CD4-positive, CD25-positive, alpha-beta regulatory T cell (primary cell): ENCODE results near the gene ZFP28. TPM values are rescaled to one million over a fixed set of nuclear protein-coding genes. Genes with fewer than 3 reads are reported as not detected.

Experiments used
- ATAC-seq, 2 donors: fragments of 150-1000 bp; cut with Tn5 transposase; one replicate each; pipeline ENCODE4 v1.10.0; 2021; ENCODE audit warnings: low read depth in 2 of 2, moderate number of reproducible peaks in 2 of 2, moderate library complexity in 1 of 2
- DNase-seq, 3 donors: peaks; one replicate each; pipeline versions ENCODE4 v3.0.0 to v3.0.0-alpha.2; 2012 to 2022; ENCODE audit warnings: mixed read lengths in 1 of 3
- H3K27ac ChIP-seq: one replicate; pipeline ENCODE4 v1.7.0; 2013; ENCODE audit warnings: mild to moderate bottlenecking, low read length; ENCODE audit not compliant: insufficient read depth, poor library complexity, severe bottlenecking
- H3K27me3 ChIP-seq: one replicate; pipeline ENCODE4 v1.7.0; 2013; ENCODE audit warnings: low read length; ENCODE audit not compliant: control insufficient read depth, insufficient read depth
- H3K36me3 ChIP-seq: one replicate; pipeline ENCODE4 v1.7.0; 2013; ENCODE audit warnings: mild to moderate bottlenecking, low read length, moderate library complexity; ENCODE audit not compliant: control insufficient read depth, insufficient read depth
- H3K4me1 ChIP-seq: 2 replicates; pipeline ENCODE4 v1.7.0; 2013; ENCODE audit warnings: mild to moderate bottlenecking, low read length; ENCODE audit not compliant: insufficient read depth, control insufficient read depth, poor library complexity, severe bottlenecking
- H3K4me3 ChIP-seq: one replicate; pipeline ENCODE4 v1.7.0; 2013; ENCODE audit warnings: low read depth, mild to moderate bottlenecking, low read length, moderate library complexity
- H3K9me3 ChIP-seq, 2 experiments: 1 replicate in 1 of 2; 2 replicates in 1 of 2; pipeline ENCODE4 v1.7.0; 2013; ENCODE audit warnings: low read length in 2 of 2, mild to moderate bottlenecking in 1 of 2, moderate library complexity in 1 of 2; ENCODE audit not compliant: control insufficient read depth in 2 of 2
- H3K27ac Mint-ChIP-seq, 3 donors: one replicate each; pipeline ENCODE4 v1.8.0; 2020 to 2022; ENCODE audit warnings: mild to moderate bottlenecking in 3 of 3, mixed read lengths in 3 of 3, moderate library complexity in 2 of 3
- H3K27me3 Mint-ChIP-seq: one replicate; pipeline ENCODE4 v1.8.0; 2022; ENCODE audit warnings: mild to moderate bottlenecking, mixed read lengths
- H3K36me3 Mint-ChIP-seq: one replicate; pipeline ENCODE4 v1.8.0; 2020; ENCODE audit warnings: mixed read lengths
- H3K4me1 Mint-ChIP-seq, 4 donors: one replicate each; pipeline ENCODE4 v1.8.0; 2020 to 2022; ENCODE audit warnings: mixed read lengths in 4 of 4, mild to moderate bottlenecking in 1 of 4
- H3K4me3 Mint-ChIP-seq, 4 donors: one replicate each; pipeline ENCODE4 v1.8.0; 2020 to 2022; ENCODE audit warnings: mild to moderate bottlenecking in 4 of 4, mixed read lengths in 4 of 4, moderate library complexity in 3 of 4
- H3K9me3 Mint-ChIP-seq, 7 donors: one replicate each; pipeline ENCODE4 v1.8.0; 2020 to 2022; ENCODE audit warnings: mixed read lengths in 7 of 7, mild to moderate bottlenecking in 3 of 7, moderate library complexity in 2 of 7
- polyA plus RNA-seq, 4 donors: library from polyadenylated mRNA; unstranded; fragments of 300-500 nt; fragmentation: Illumina TruSeq; gene quantifications; one replicate each; pipeline ENCODE4 v1.2.3, GENCODE V29; 2021
- total RNA-seq: library from RNA; stranded (reverse); gene quantifications from one replicate; pipeline ENCODE4 v1.2.3, GENCODE V29; 2022

Gene ZFP28
- 2.9 TPM for total RNA-seq
- 1 to 10 TPM; 1.1 to 3.3 (median 2.0) TPM for polyA plus RNA-seq

DNA sequence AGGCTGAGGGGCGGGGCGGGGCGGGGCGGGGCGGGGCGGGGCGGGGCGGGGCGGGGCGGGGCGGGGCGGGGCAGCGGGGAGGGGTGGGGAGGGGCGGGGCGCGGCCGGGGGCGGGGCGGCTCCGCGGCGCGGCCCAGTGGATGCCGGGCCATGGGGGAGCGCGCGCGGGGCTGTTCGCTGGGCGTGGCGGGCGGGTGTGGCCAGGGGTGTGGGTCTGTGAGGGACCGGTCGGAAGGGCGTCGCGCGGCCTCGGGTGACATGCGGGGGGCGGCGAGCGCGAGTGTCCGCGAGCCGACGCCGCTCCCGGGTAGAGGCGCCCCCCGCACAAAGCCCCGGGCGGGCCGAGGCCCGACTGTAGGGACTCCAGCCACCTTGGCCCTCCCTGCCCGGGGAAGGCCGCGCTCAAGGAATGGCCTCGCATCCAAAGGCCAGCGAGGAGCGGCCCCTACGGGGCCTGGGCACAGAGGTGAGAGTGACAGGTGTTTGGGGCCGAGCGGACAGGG lies at the start of gene ZFP28:
Gene ZFP28 (plus strand): TSS at position 188 of the 503 bp plus-strand sequence. CDS start 71 bp downstream, at position 259.
- Mint-ChIP-seq H3K36me3 (peaks cover 35% of the 10 kb centered on the region), H3K27ac (peak within 1 kb of the TSS; percentile 87 to 98 (median 94))
- peak in 1 of 2 donors; percentile 56 for ATAC-seq

DNA sequence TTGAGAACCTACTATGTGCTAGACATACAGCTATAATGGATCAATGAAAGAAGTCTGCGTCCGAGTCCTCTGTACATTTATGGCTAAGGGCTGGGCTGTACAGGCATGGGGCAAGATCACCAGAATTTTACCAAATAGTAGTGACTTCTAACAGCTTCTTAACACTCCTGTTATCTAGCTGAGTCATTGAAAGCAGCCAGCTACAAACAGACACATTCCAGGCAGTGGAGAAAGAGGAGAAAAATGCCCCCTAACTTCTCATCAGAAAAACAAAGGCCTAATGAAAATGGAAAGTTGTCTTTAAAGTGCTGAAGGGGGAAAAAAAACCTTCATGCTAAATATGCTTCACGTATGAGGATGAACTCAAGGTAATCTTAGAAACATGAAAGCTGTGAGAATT lies 47.3 kb upstream of the ZFP28 start:
- Mint-ChIP-seq H3K27ac (no peak overlapping the region), H3K36me3 (peaks cover 6% of the 10 kb centered on the region), H3K9me3 (peaks cover 4 to 73% (median 29%) of the 10 kb centered on the region in 7 donors), H3K4me1 (no peaks in the 10 kb centered on the region), H3K4me3 (no peak overlapping the region), H3K27me3 (no peaks in the 10 kb centered on the region)
- ATAC-seq = no peak
- Histone ChIP-seq H3K9me3 (peaks cover 30 to 50% of the 10 kb centered on the region in 2 experiments), H3K4me1 (no peaks in the 10 kb centered on the region), H3K27me3 (no peaks in the 10 kb centered on the region), H3K4me3 (no peak overlapping the region), H3K36me3 (no peaks in the 10 kb centered on the region), H3K27ac (no peak overlapping the region)
- DNase-seq = no peak

More for the DNA sequence above, at the start of gene ZFP28:
- Histone ChIP-seq H3K4me1 (peaks cover 15% of the 10 kb centered on the region), H3K36me3 (peaks cover 7% of the 10 kb centered on the region), H3K4me3 (peak within 1 kb of the TSS; percentile 68), H3K9me3 (peaks cover 56 to 80% of the 10 kb centered on the region in 2 experiments), H3K27me3 (no peaks in the 10 kb centered on the region), H3K27ac (peak within 1 kb of the TSS; percentile 87)
- H3K27me3 Mint-ChIP-seq = peaks cover 6% of the 10 kb centered on the region
- peaks cover 0 to 29% (median 8%) of the 10 kb centered on the region in 4 donors for H3K4me1 Mint-ChIP-seq
- DNase-seq = peak in 1 of 3 donors; percentile 66
- peak within 1 kb of the TSS; percentile 91 to 98 (median 92) for H3K4me3 Mint-ChIP-seq
- peaks cover 0 to 69% (median 23%) of the 10 kb centered on the region in 7 donors for H3K9me3 Mint-ChIP-seq

DNA sequence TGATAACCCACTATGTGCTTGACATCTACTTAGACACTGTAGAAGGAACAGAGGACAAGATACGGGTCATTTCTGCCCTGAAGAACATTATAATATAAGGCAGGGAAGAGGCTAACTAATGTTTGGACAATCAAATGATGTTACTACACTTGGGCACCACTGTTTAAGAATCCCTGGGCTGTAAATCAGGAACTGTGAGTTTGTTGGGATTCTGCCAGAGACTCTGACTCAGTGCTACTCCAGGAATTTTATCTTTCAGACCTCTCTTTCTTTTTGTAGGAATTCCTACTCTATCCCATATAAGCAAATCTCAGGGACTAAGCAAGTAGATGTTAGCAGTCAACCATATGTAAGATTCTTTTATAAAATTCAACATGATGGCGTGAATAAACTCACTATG lies 34.2 kb upstream of the ZFP28 start:
- Mint-ChIP-seq H3K36me3 (peaks cover 4% of the 10 kb centered on the region), H3K4me1 (peaks cover 0 to 8% (median 2%) of the 10 kb centered on the region in 4 donors), H3K27me3 (no peaks in the 10 kb centered on the region), H3K4me3 (no peak overlapping the region), H3K27ac (no peak overlapping the region), H3K9me3 (peaks cover 3 to 59% (median 18%) of the 10 kb centered on the region in 7 donors)
- DNase-seq (no peak), ATAC-seq (no peak)
- H3K27ac ChIP-seq = no peak overlapping the region
- H3K27me3 ChIP-seq = peaks cover 2% of the 10 kb centered on the region
- peaks cover 51 to 67% of the 10 kb centered on the region in 2 experiments for H3K9me3 ChIP-seq
- no peaks in the 10 kb centered on the region for H3K36me3 ChIP-seq
- H3K4me3 ChIP-seq = no peak overlapping the region
- H3K4me1 ChIP-seq = no peaks in the 10 kb centered on the region

DNA sequence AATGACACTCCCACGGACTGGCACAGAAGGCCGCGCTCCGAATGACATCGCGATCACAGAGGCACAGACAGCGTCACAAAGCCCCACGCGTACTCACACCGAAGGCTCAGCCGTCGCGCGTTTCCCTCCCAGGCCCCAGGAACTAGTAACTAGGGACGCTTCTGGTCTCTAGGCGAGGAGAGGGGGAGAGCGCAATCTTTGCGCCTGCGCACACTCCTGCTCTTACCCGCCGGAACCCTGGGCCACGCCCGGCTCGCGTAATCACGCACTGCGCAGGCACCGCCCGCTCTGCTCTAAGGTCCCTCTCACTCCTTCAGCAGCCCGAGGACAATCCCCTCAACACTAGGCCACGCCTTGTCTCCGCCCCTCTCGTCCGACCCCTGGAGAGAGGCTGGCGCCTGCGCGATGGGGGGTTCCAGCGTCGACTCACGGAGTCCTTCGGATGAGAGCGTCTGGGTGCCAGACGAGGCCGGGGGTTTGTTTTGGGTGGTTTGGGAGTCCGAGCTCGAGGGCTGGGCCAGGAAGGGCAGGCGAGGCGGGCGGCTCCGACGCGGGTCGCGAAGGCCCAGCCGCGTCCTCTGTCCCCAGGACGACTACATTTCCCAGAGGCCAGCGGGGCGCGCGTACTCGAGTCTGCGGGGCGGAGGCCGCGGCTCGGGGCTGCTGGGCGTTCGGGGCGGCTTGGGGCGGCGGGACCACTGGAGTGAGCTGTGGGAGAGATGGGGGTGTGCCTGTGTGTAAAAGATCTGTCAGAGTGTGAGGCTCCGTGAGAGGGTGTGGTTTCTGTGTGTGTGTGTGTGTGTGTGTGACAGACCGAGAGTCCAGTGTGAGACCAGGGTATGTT lies 31.1 kb upstream of the ZFP28 start, which contains the start of gene ZNF471:
Gene ZNF471 (plus strand): TSS at position 410 of the 844 bp plus-strand sequence. CDS start 3,717 bp downstream, outside the sequence.
- DNase-seq = peak; percentile 61 to 83 (median 62)
- Histone ChIP-seq H3K9me3 (peaks cover 51 to 53% of the 10 kb centered on the region in 2 experiments), H3K4me3 (peak within 1 kb of the TSS; percentile 34), H3K27me3 (peaks cover 2% of the 10 kb centered on the region), H3K27ac (peak within 1 kb of the TSS; percentile 65), H3K36me3 (no peaks in the 10 kb centered on the region), H3K4me1 (no peaks in the 10 kb centered on the region)
- Mint-ChIP-seq H3K4me1 (peaks cover 0 to 8% (median 2%) of the 10 kb centered on the region in 4 donors), H3K27me3 (no peaks in the 10 kb centered on the region), H3K36me3 (peaks cover 4% of the 10 kb centered on the region), H3K4me3 (peak within 1 kb of the TSS in 1 of 4 donors; percentile 43), H3K27ac (peak within 1 kb of the TSS in 2 of 3 donors; percentile 37 to 85), H3K9me3 (peaks cover 0 to 35% (median 18%) of the 10 kb centered on the region in 7 donors)
- peak; percentile 92 for ATAC-seq

DNA sequence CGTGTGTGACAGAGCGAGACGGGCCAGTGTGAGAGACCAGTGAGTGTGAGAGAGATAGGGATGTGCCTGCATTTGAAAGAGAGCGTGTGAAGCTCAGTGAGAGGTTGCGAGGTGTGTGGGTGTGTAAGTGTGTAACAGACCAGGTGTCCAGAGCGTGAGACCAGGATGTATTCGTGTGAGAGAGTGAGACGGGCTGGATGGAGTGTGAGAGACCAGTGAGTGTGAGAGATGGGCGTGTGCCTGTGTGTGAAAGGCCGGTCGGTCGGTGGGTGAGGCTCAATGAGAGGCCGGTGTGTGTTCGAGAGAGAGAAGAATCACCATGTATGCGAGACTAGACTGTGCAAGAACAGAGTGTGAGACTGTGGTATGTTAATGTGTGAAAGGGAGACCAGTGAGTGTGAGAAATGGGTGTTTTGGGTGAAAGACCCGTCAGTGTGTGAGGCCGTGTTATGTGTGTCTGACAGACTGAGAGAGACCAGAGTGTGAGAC lies 30.4 kb upstream of the ZFP28 start:
- H3K4me1 Mint-ChIP-seq = peaks cover 0 to 8% (median 2%) of the 10 kb centered on the region in 4 donors
- peaks cover under 1% of the 10 kb centered on the region for H3K36me3 Mint-ChIP-seq
- H3K4me3 Mint-ChIP-seq = no peak overlapping the region
- Histone ChIP-seq H3K4me3 (peak overlapping the region; percentile 34), H3K27me3 (peaks cover 2% of the 10 kb centered on the region), H3K36me3 (no peaks in the 10 kb centered on the region), H3K27ac (peak overlapping the region; percentile 65), H3K9me3 (peaks cover 50 to 53% of the 10 kb centered on the region in 2 experiments), H3K4me1 (no peaks in the 10 kb centered on the region)
- H3K27ac Mint-ChIP-seq = no peak overlapping the region
- DNase-seq (no peak), ATAC-seq (no peak)
- H3K9me3 Mint-ChIP-seq = peaks cover 0 to 34% (median 13%) of the 10 kb centered on the region in 7 donors
- H3K27me3 Mint-ChIP-seq = no peaks in the 10 kb centered on the region

DNA sequence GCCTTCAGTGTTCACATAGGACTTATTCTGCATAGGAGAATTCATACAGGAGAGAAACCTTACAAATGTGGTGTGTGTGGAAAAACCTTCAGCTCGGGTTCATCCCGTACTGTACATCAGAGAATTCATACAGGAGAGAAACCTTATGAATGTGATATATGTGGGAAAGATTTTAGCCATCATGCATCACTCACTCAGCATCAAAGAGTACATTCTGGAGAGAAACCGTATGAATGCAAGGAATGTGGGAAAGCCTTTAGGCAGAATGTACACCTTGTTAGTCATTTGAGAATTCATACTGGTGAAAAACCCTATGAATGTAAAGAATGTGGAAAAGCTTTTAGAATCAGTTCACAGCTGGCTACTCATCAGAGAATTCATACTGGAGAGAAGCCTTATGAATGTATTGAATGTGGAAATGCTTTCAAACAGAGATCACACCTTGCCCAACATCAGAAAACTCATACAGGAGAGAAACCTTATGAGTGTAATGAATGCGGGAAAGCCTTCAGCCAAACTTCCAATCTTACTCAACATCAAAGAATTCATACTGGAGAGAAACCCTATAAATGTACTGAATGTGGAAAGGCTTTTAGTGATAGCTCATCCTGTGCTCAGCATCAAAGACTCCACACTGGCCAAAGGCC lies 13.4 kb upstream of the ZFP28 start:
- Histone ChIP-seq H3K4me3 (no peak overlapping the region), H3K4me1 (no peaks in the 10 kb centered on the region), H3K36me3 (no peaks in the 10 kb centered on the region), H3K27me3 (no peaks in the 10 kb centered on the region), H3K27ac (no peak overlapping the region), H3K9me3 (peaks cover 64 to 94% of the 10 kb centered on the region in 2 experiments)
- Mint-ChIP-seq H3K9me3 (peaks cover 6 to 79% (median 26%) of the 10 kb centered on the region in 7 donors), H3K27me3 (no peaks in the 10 kb centered on the region), H3K27ac (no peak overlapping the region), H3K4me3 (no peak overlapping the region), H3K4me1 (peaks cover 0 to 6% (median 0%) of the 10 kb centered on the region in 4 donors), H3K36me3 (peaks cover 8% of the 10 kb centered on the region)
- ATAC-seq (no peak), DNase-seq (no peak)

- peaks cover 0 to 29% (median 8%) of the 10 kb centered on the region in 4 donors for H3K4me1 Mint-ChIP-seq
- peak overlapping the region; percentile 88 to 98 (median 92) for H3K4me3 Mint-ChIP-seq
- peaks cover 49 to 84% of the 10 kb centered on the region in 2 experiments for H3K9me3 ChIP-seq
- peaks cover 6% of the 10 kb centered on the region for H3K27me3 Mint-ChIP-seq
- no peak overlapping the region for H3K27ac ChIP-seq
- H3K4me3 ChIP-seq = peak overlapping the region; percentile 68
- no peaks in the 10 kb centered on the region for H3K27me3 ChIP-seq
- peak overlapping the region in 1 of 3 donors; percentile 87 for H3K27ac Mint-ChIP-seq
- peaks cover 15% of the 10 kb centered on the region for H3K4me1 ChIP-seq
- no peak for ATAC-seq
- H3K9me3 Mint-ChIP-seq = peaks cover 0 to 71% (median 21%) of the 10 kb centered on the region in 7 donors
- peaks cover 26% of the 10 kb centered on the region for H3K36me3 Mint-ChIP-seq
- no peak for DNase-seq
- H3K36me3 ChIP-seq = peaks cover 4% of the 10 kb centered on the region
These were observed 1.3 kb upstream of the ZFP28 start for GRCh38 chr19:56537442-56537841.
